SJSA1 (cell line): Measurements from ENCODE around the gene DYNC2H1. TPM values are rescaled to one million over a fixed set of nuclear protein-coding genes. Genes with fewer than 3 reads are reported as not detected.

Experiments
- total RNA-seq: library from RNA; depleted of rRNA; stranded (reverse); fragments of >200 nt; shearing (Covaris generic); gene quantifications from 2 replicates; pipeline ENCODE4 v1.2.3, GENCODE V29; 2014; rRNA removed

Gene DYNC2H1
- total RNA-seq, 1 experiment from 2014 or later: 2.2 TPM

Other genes starting within 250 kb of the DYNC2H1 start
- 0.05 TPM in 1 of 2 replicates, not detected in the other for gene MMP12, start 234.4 kb upstream of the DYNC2H1 start, total RNA-seq
- gene MMP13, start 153.7 kb upstream of the DYNC2H1 start, total RNA-seq: not detected in 2 replicates
- gene DCUN1D5, start 17.3 kb upstream of the DYNC2H1 start, total RNA-seq: 48.3 and 115 TPM in 2 replicates